HCT116 (cell line): ENCODE measurements around the gene C16orf78. TPM values are rescaled to one million over a fixed set of nuclear protein-coding genes. Genes with fewer than 3 reads are reported as not detected.

ENCODE experiments used
- ATAC-seq: fragments of 200-7000 bp; cut with Tn5 transposase; 2 replicates; pipeline ENCODE4 v1.9.1; 2020; ENCODE audit warnings: mild to moderate bottlenecking, moderate library complexity
- BruUV-seq: library from RNA; stranded (reverse); fragments of 400-500 nt; replicated peaks from 2 replicates; lab custom pipeline; 2021; lab: Mats Ljungman, UMichigan
- CTCF ChIA-PET: fragments of 300-600 bp; sonication (Branson Sonifier 250); formaldehyde crosslinking; loops from one replicate; lab custom pipeline; 2021; ENCODE audit warnings: antibody characterized with exemption; lab: Charles Lee
- POLR2A ChIA-PET: fragments of 300-600, 350-600 bp; sonication (Branson Sonifier 250); formaldehyde crosslinking; loops from one replicate; lab custom pipeline; 2021; ENCODE audit warnings: antibody characterized with exemption; lab: Charles Lee
- RAD21 ChIA-PET, 2 experiments: fragments of 300-600 bp; sonication (Branson Sonifier 250); formaldehyde crosslinking; loops; one replicate each; lab custom pipeline; 2023; ENCODE audit warnings: low total read pairs in 2 of 2; ENCODE audit not compliant: uncharacterized antibody in 2 of 2, unreplicated experiment in 2 of 2, low non-redundant PET in 1 of 2; lab: Charles Lee
- DNase-seq: peaks from one replicate; pipeline ENCODE4 v3.0.0-alpha.2; 2010; ENCODE audit warnings: low read depth, low spot score
- H2AFZ ChIP-seq: fragments of 200-600 bp; shearing (Covaris generic), sonication (generic); 2 replicates; pipeline ENCODE4 v1.6.1; 2017; ENCODE audit warnings: low read depth, mixed run types, mixed read lengths, antibody characterized with exemption, low read length; ENCODE audit not compliant: poor library complexity, severe bottlenecking
- H3K27ac ChIP-seq: 2 replicates; pipeline ENCODE4 v1.5.1; 2012; ENCODE audit warnings: low read depth, low read length
- H3K27me3 ChIP-seq: fragments of 200-600 bp; sonication (generic); 2 replicates; pipeline ENCODE4 v1.6.1; 2016; ENCODE audit warnings: mixed run types, low read length, mixed read lengths; ENCODE audit not compliant: insufficient read depth
- H3K36me3 ChIP-seq, 2 experiments: fragments of 200-500 bp in 1 of 2; fragments of 200-600 bp in 1 of 2; sonication (Bioruptor generic) in 1 of 2; sonication (generic) in 1 of 2; 2 replicates each; pipeline versions ENCODE4 v1.5.1 to v1.6.1; 2014 to 2016; ENCODE audit warnings: low read length in 2 of 2, inconsistent platforms in 1 of 2, mixed read lengths in 1 of 2, mixed run types in 1 of 2; ENCODE audit not compliant: insufficient read depth in 2 of 2, control insufficient read depth in 1 of 2
- H3K4me1 ChIP-seq, 2 experiments: fragments of 200-600 bp in 1 of 2; sonication (generic) in 1 of 2; 2 replicates each; pipeline versions ENCODE4 v1.5.1 to v1.6.1; 2012 to 2017; ENCODE audit warnings: low read length in 2 of 2, inconsistent platforms in 1 of 2, mild to moderate bottlenecking in 1 of 2, mixed read lengths in 1 of 2, mixed run types in 1 of 2, moderate library complexity in 1 of 2; ENCODE audit not compliant: insufficient read depth in 2 of 2, control insufficient read depth in 1 of 2
- H3K4me2 ChIP-seq: fragments of 200-600 bp; sonication (generic); 2 replicates; pipeline ENCODE4 v1.6.1; 2017; ENCODE audit warnings: mixed run types, low read length, mixed read lengths
- H3K4me3 ChIP-seq, 2 experiments: fragments of 200-600 bp in 1 of 2; sonication (generic) in 1 of 2; replicated peaks in 1 of 2; 2 replicates each; pipeline ENCODE4 v1.5.1; 2011 to 2016; ENCODE audit warnings: low read length in 2 of 2, control low read depth in 1 of 2, low read depth in 1 of 2, mild to moderate bottlenecking in 1 of 2, mixed read lengths in 1 of 2, mixed run types in 1 of 2
- H3K79me2 ChIP-seq: fragments of 200-600 bp; sonication (generic); 2 replicates; pipeline ENCODE4 v1.6.1; 2017; ENCODE audit warnings: mild to moderate bottlenecking, mixed run types, low read length, moderate library complexity, mixed read lengths; ENCODE audit not compliant: insufficient read depth
- H3K9ac ChIP-seq: fragments of 200-600 bp; sonication (generic); 2 replicates; pipeline ENCODE4 v1.6.1; 2016; ENCODE audit warnings: low read length, mixed read lengths
- H3K9me2 ChIP-seq: fragments of 200-600 bp; sonication (generic), shearing (Covaris generic); 2 replicates; pipeline ENCODE4 v1.6.1; 2017; ENCODE audit warnings: mixed run types, mild to moderate bottlenecking, moderate library complexity; ENCODE audit not compliant: insufficient read depth
- H3K9me3 ChIP-seq, 2 experiments: fragments of 200-500 bp in 1 of 2; fragments of 200-600 bp in 1 of 2; sonication (Bioruptor generic) in 1 of 2; sonication (generic) in 1 of 2; 2 replicates each; pipeline ENCODE4 v1.6.1; 2014 to 2017; ENCODE audit warnings: low read length in 2 of 2, mixed read lengths in 2 of 2, inconsistent platforms in 1 of 2, low read depth in 1 of 2, mild to moderate bottlenecking in 1 of 2, mixed run types in 1 of 2, moderate library complexity in 1 of 2; ENCODE audit not compliant: control insufficient read depth in 1 of 2, insufficient read depth in 1 of 2
- H4K20me1 ChIP-seq: fragments of 200-600 bp; sonication (generic), shearing (Covaris generic); 2 replicates; pipeline ENCODE4 v1.6.1; 2017; ENCODE audit warnings: mixed run types, mild to moderate bottlenecking, moderate library complexity; ENCODE audit not compliant: insufficient read depth
- EZH2phosphoT487 ChIP-seq: fragments of 200-600 bp; IDR thresholded peaks from 2 replicates; pipeline ENCODE4 v1.6.1; 2018; ENCODE audit warnings: antibody characterized with exemption, borderline replicate concordance
- FOSL1 ChIP-seq: IDR thresholded peaks from 2 replicates; pipeline ENCODE4 v1.6.1; 2012; ENCODE audit warnings: low read depth
- JUND ChIP-seq: IDR thresholded peaks from 2 replicates; pipeline ENCODE4 v1.6.1; 2012
- POLR2A ChIP-seq: IDR thresholded peaks from 2 replicates; pipeline ENCODE4 v1.7.0; 2011; ENCODE audit warnings: borderline replicate concordance; ENCODE audit not compliant: insufficient read depth, insufficient read length; ENCODE audit errors: extremely low read depth
- POLR2AphosphoS5 ChIP-seq: IDR thresholded peaks from 2 replicates; pipeline ENCODE4 v1.6.1; 2011; ENCODE audit warnings: mild to moderate bottlenecking, low read depth, low read length, moderate library complexity
- RAD21 ChIP-seq: IDR thresholded peaks from 2 replicates; pipeline ENCODE4 v1.6.1; 2012; ENCODE audit warnings: low read depth, mild to moderate bottlenecking
- SRF ChIP-seq: IDR thresholded peaks from 2 replicates; pipeline ENCODE4 v1.6.1; 2012; ENCODE audit warnings: low read depth
- TCF7L2 ChIP-seq: IDR thresholded peaks from 2 replicates; pipeline ENCODE4 v1.7.0; 2011; ENCODE audit warnings: borderline replicate concordance, inconsistent platforms; ENCODE audit not compliant: insufficient read depth, insufficient read length; ENCODE audit errors: extremely low read depth
- ZFX ChIP-seq: fragments of 450-650 bp; IDR thresholded peaks from 2 replicates; pipeline ENCODE4 v1.6.1; 2017
- intact Hi-C: fragments of 100-400 bp; cut with micrococcal nuclease; formaldehyde crosslinking; loops from 2 replicates; pipeline ENCODE4 v1.10.0; 2022
- total RNA-seq: library from RNA; stranded (reverse); gene quantifications from one replicate; pipeline ENCODE4 v1.2.1, GENCODE V29; 2021; ENCODE audit not compliant: unreplicated experiment
- TF ChIP-seq, protein P1 (sequence below): IDR thresholded peaks from 2 replicates; pipeline ENCODE4 v1.6.1; 2012
- TF ChIP-seq, protein P2 (sequence below): IDR thresholded peaks from 2 replicates; pipeline ENCODE4 v1.6.1; 2012
- TF ChIP-seq, protein P3 (sequence below): IDR thresholded peaks from 2 replicates; pipeline ENCODE4 v1.6.1; 2011; ENCODE audit warnings: mild to moderate bottlenecking, low read length, moderate library complexity; ENCODE audit not compliant: insufficient replicate concordance; ENCODE audit errors: extremely low read depth

Gene C16orf78
- total RNA-seq, 1 experiment from 2014 or later: not detected

DNA sequence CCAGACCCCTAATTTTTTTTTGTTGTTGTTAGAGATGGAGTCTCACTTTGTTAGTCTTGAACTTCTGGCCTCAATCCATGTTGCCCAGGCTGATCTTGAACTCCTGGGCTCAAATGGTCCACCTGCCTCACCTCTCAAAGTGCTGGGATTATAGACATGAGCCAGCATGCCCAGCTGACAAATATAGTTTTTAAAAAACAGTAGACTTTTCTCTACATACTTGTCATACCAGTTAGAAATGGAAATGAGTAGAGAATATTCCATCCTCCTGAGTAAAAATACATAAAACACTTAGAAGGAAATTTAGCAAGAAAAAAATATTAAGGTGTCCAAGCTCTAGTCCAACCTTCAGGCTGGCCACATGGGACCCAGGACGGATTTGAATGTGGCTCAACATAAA is 21.4 kb downstream of the C16orf78 start (continued):
- TF ChIP-seq, protein P1, sequence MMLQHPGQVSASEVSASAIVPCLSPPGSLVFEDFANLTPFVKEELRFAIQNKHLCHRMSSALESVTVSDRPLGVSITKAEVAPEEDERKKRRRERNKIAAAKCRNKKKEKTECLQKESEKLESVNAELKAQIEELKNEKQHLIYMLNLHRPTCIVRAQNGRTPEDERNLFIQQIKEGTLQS: no peak
- TF ChIP-seq, protein P2, sequence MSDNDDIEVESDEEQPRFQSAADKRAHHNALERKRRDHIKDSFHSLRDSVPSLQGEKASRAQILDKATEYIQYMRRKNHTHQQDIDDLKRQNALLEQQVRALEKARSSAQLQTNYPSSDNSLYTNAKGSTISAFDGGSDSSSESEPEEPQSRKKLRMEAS: no peak
- no peak for TF ChIP-seq TCF7L2
- TF ChIP-seq POLR2A: no peak
- no peak for TF ChIP-seq EZH2phosphoT487
- no peak for TF ChIP-seq FOSL1
- TF ChIP-seq POLR2AphosphoS5: no peak

DNA sequence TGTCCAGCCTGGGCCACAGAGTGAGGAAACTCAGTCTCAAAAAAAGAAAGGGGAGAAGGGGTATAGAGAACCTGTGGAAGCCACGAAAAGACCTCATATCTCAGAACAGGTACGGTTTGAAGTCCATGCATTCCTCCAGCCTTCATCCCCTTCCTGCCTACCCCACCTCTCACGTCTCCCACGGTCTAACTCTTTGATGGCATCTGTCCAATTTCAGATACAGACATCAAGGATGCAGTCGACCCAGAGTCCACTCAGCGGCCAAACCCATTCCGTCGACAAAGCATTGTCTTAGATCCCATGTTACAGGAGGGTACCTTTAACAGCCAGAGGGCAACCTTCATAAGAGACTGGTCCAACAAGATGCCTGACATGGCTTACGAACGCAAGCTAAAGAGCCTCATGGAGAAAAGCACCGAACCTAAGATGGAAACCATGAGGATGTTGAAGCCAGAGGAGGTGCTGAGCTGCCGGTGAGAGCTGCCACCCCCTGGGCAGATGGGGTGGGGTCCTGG is 22.7 kb downstream of the C16orf78 start:
- Histone ChIP-seq H3K4me1 (no peaks in the 10 kb centered on the region), H3K4me2 (no peak overlapping the region), H3K9me3 (no peaks in the 10 kb centered on the region), H4K20me1 (no peaks in the 10 kb centered on the region), H3K79me2 (no peaks in the 10 kb centered on the region), H3K27ac (no peak overlapping the region), H3K9me2 (no peaks in the 10 kb centered on the region), H3K36me3 (no peaks in the 10 kb centered on the region), H2AFZ (no peak overlapping the region), H3K9ac (no peak overlapping the region), H3K27me3 (peaks cover 60% of the 10 kb centered on the region), H3K4me3 (no peak overlapping the region)
- ATAC-seq (no peak), DNase-seq (no peak)
- intact Hi-C loops: loop anchor here (10.0 kb wide), 1 partner anchor 289 kb away; no protein-coding TSS in a partner anchor
- ChIA-PET POLR2A (no interaction called here), CTCF (no interaction called here), RAD21 (no interaction called here)
- TF ChIP-seq ZFX: no peak
- no peak for TF ChIP-seq RAD21
- no peak for TF ChIP-seq SRF
- TF ChIP-seq, protein P3, sequence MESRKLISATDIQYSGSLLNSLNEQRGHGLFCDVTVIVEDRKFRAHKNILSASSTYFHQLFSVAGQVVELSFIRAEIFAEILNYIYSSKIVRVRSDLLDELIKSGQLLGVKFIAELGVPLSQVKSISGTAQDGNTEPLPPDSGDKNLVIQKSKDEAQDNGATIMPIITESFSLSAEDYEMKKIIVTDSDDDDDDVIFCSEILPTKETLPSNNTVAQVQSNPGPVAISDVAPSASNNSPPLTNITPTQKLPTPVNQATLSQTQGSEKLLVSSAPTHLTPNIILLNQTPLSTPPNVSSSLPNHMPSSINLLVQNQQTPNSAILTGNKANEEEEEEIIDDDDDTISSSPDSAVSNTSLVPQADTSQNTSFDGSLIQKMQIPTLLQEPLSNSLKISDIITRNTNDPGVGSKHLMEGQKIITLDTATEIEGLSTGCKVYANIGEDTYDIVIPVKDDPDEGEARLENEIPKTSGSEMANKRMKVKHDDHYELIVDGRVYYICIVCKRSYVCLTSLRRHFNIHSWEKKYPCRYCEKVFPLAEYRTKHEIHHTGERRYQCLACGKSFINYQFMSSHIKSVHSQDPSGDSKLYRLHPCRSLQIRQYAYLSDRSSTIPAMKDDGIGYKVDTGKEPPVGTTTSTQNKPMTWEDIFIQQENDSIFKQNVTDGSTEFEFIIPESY: no peak
- TF ChIP-seq POLR2AphosphoS5: no peak
- TF ChIP-seq, protein P2: no peak
- TF ChIP-seq, protein P1: no peak
- TF ChIP-seq EZH2phosphoT487: no peak
- no peak for TF ChIP-seq JUND
- no peak for TF ChIP-seq TCF7L2
- no peak for TF ChIP-seq FOSL1
- BruUV-seq: no TSS peak
